Activated CD4-positive, alpha-beta memory T cell treated with anti-CD3 and anti-CD28 coated beads, Interleukin-2, amount 10 ng/mL, durations not matched to agents 7 days and 5 days (primary cell): ENCODE measurements around the gene RND1. TPM values are rescaled to one million over a fixed set of nuclear protein-coding genes. Genes with fewer than 3 reads are reported as not detected.

Experiments used
- CTCF ChIA-PET: fragments of 350-600 bp; sonication (Branson Sonifier 250); formaldehyde crosslinking; loops from one replicate; lab custom pipeline; 2021; ENCODE audit warnings: antibody characterized with exemption, inconsistent platforms; lab: Charles Lee
- POLR2A ChIA-PET: fragments of 350-600 bp; sonication (Branson Sonifier 250); formaldehyde crosslinking; loops from one replicate; lab custom pipeline; 2021; ENCODE audit warnings: antibody characterized with exemption; lab: Charles Lee
- DNase-seq: peaks from one replicate; pipeline ENCODE4 v3.0.0-alpha.2; 2020
- H3K27ac Mint-ChIP-seq: one replicate; pipeline ENCODE4 v1.8.0; 2021; ENCODE audit warnings: mild to moderate bottlenecking, mixed read lengths
- H3K27me3 Mint-ChIP-seq: one replicate; pipeline ENCODE4 v1.8.0; 2021; ENCODE audit warnings: mixed read lengths
- H3K36me3 Mint-ChIP-seq: one replicate; pipeline ENCODE4 v1.8.0; 2021; ENCODE audit warnings: low read depth, mixed read lengths
- H3K4me1 Mint-ChIP-seq: one replicate; pipeline ENCODE4 v1.8.0; 2021; ENCODE audit warnings: mixed read lengths
- H3K4me3 Mint-ChIP-seq: one replicate; pipeline ENCODE4 v1.8.0; 2021; ENCODE audit warnings: mild to moderate bottlenecking, mixed read lengths
- H3K9me3 Mint-ChIP-seq: one replicate; pipeline ENCODE4 v1.8.0; 2021; ENCODE audit warnings: mixed read lengths
- total RNA-seq, 2 experiments: library from RNA; stranded (reverse); gene quantifications; one replicate each; pipeline ENCODE4 v1.2.3, GENCODE V29; 2021

The RND1 gene
- total RNA-seq, 2 experiments from 2014 or later = 2.6 to 3.0 TPM

GRCh38 chr12:48815126-48816110 lies 50.3 kb downstream of the RND1 start:
- H3K27ac Mint-ChIP-seq = peak overlapping the region; percentile 59
- peak overlapping the region; percentile 98 for H3K4me3 Mint-ChIP-seq
- H3K4me1 Mint-ChIP-seq = peaks cover 40% of the 10 kb centered on the region
- H3K9me3 Mint-ChIP-seq = no peaks in the 10 kb centered on the region
- H3K36me3 Mint-ChIP-seq = no peaks in the 10 kb centered on the region
- H3K27me3 Mint-ChIP-seq = peaks cover 21% of the 10 kb centered on the region
- ChIA-PET CTCF (interaction anchor here (0.7 to 4.6 kb wide), 22 partner anchors 10 to 1362 kb away, joined by 3 to 44 read pairs (median 5); partner anchors contain the start of genes DDX23 and RND1), POLR2A (interaction anchor here (0.7 to 4.2 kb wide), 13 partner anchors 10 to 617 kb away, joined by 3 to 26 read pairs (median 3); partner anchors contain the start of genes DDX23, KANSL2, RND1 and TUBA1B)
- DNase-seq = peak; percentile 34

- ChIA-PET POLR2A (interaction anchor here (0.7 to 4.2 kb wide), 10 partner anchors 9 to 273 kb away, joined by 3 to 26 read pairs (median 4); partner anchors contain the start of genes DDX23, KANSL2 and RND1), CTCF (interaction anchor here (0.7 to 4.6 kb wide), 22 partner anchors 10 to 183 kb away, joined by 3 to 44 read pairs (median 5); partner anchors contain the start of genes ARF3, DDX23 and RND1)
- H3K27ac Mint-ChIP-seq = peak overlapping the region; percentile 59
- peaks cover 18% of the 10 kb centered on the region for H3K27me3 Mint-ChIP-seq
- peak overlapping the region; percentile 98 for H3K4me3 Mint-ChIP-seq
- no peaks in the 10 kb centered on the region for H3K9me3 Mint-ChIP-seq
- no peaks in the 10 kb centered on the region for H3K36me3 Mint-ChIP-seq
- peaks cover 40% of the 10 kb centered on the region for H3K4me1 Mint-ChIP-seq
- DNase-seq = peak; percentile 86
Measured at GRCh38 chr12:48814262-48815125, 51.2 kb downstream of the RND1 start.

- H3K36me3 Mint-ChIP-seq = no peaks in the 10 kb centered on the region
- peaks cover 35% of the 10 kb centered on the region for H3K4me1 Mint-ChIP-seq
- H3K4me3 Mint-ChIP-seq = peak overlapping the region; percentile 98
- H3K27ac Mint-ChIP-seq = peak overlapping the region; percentile 47
- no peak for DNase-seq
- no peaks in the 10 kb centered on the region for H3K9me3 Mint-ChIP-seq
- peaks cover 17% of the 10 kb centered on the region for H3K27me3 Mint-ChIP-seq
- ChIA-PET POLR2A (interaction anchor here (0.6 to 4.2 kb wide), 3 partner anchors 12 to 132 kb away, joined by 3 to 24 read pairs (median 15); partner anchors contain the start of gene KANSL2), CTCF (interaction anchor here (0.7 to 4.6 kb wide), 10 partner anchors 9 to 144 kb away, joined by 3 to 44 read pairs (median 6); partner anchors contain the start of genes ARF3 and DDX23)
Measured at GRCh38 chr12:48813465-48814261, 52.0 kb downstream of the RND1 start.

GRCh38 chr12:48812389-48812788 lies 53.3 kb downstream of the RND1 start:
- ChIA-PET POLR2A (interaction anchor here (0.6 to 1.0 kb wide), 2 partner anchors 37 to 170 kb away, joined by 3 read pairs; no protein-coding TSS in a partner anchor), CTCF (interaction anchor here (1.2 to 4.6 kb wide), 3 partner anchors 11 to 59 kb away, joined by 3 to 32 read pairs (median 8); no protein-coding TSS in a partner anchor)
- H3K9me3 Mint-ChIP-seq = no peaks in the 10 kb centered on the region
- no peak for DNase-seq
- H3K27me3 Mint-ChIP-seq = peaks cover 13% of the 10 kb centered on the region
- H3K27ac Mint-ChIP-seq = no peak overlapping the region
- no peak overlapping the region for H3K4me3 Mint-ChIP-seq
- H3K4me1 Mint-ChIP-seq = peaks cover 27% of the 10 kb centered on the region
- no peaks in the 10 kb centered on the region for H3K36me3 Mint-ChIP-seq

GRCh38 chr12:48811437-48812090 lies 54.1 kb downstream of the RND1 start:
- Mint-ChIP-seq H3K36me3 (no peaks in the 10 kb centered on the region), H3K4me1 (peaks cover 19% of the 10 kb centered on the region), H3K4me3 (no peak overlapping the region), H3K9me3 (no peaks in the 10 kb centered on the region), H3K27me3 (peaks cover 4% of the 10 kb centered on the region), H3K27ac (no peak overlapping the region)
- DNase-seq = no peak
- CTCF ChIA-PET = interaction anchor here (0.9 to 4.6 kb wide), 3 partner anchors 16 to 269 kb away, joined by 5 to 32 read pairs (median 8); no protein-coding TSS in a partner anchor
- POLR2A ChIA-PET = no interaction called here

GRCh38 chr12:48810903-48811431 lies 54.7 kb downstream of the RND1 start:
- Mint-ChIP-seq H3K4me3 (no peak overlapping the region), H3K27ac (no peak overlapping the region), H3K4me1 (peaks cover 14% of the 10 kb centered on the region), H3K27me3 (no peaks in the 10 kb centered on the region), H3K36me3 (no peaks in the 10 kb centered on the region), H3K9me3 (no peaks in the 10 kb centered on the region)
- ChIA-PET POLR2A (no interaction called here), CTCF (interaction anchor here (0.9 to 2.6 kb wide), 2 partner anchors 57 to 268 kb away, joined by 5 to 8 read pairs; no protein-coding TSS in a partner anchor)
- no peak for DNase-seq

GRCh38 chr12:48807981-48808380 lies 57.7 kb downstream of the RND1 start:
- Mint-ChIP-seq H3K4me3 (no peak overlapping the region), H3K4me1 (peaks cover 9% of the 10 kb centered on the region), H3K36me3 (no peaks in the 10 kb centered on the region), H3K27me3 (peaks cover 3% of the 10 kb centered on the region), H3K27ac (no peak overlapping the region), H3K9me3 (no peaks in the 10 kb centered on the region)
- no peak for DNase-seq
- POLR2A ChIA-PET = no interaction called here
- CTCF ChIA-PET = no interaction called here

Other genes with a start within 250 kb of the RND1 start
- gene KANSL2, start 183.6 kb downstream of the RND1 start, total RNA-seq = 10 to 100 TPM; 40.3 to 42.2 TPM
- 10 to 100 TPM; 56.9 to 57.4 TPM for gene CCNT1, start 149.2 kb downstream of the RND1 start, total RNA-seq
- gene ADCY6, start 76.8 kb downstream of the RND1 start, total RNA-seq = under 1 TPM in 1 of 2 experiments, not detected in 1; 0.05 TPM
- 10 to 100 TPM; 32.8 to 34.2 TPM for gene CACNB3, start 47.4 kb downstream of the RND1 start, total RNA-seq
- 100 to 1,000 TPM; 117 to 127 TPM for gene DDX23, start 13.7 kb downstream of the RND1 start, total RNA-seq
- 10 to 100 TPM; 73.4 to 78.7 TPM for gene FKBP11, start 59.6 kb upstream of the RND1 start, total RNA-seq
- 100 to 1,000 TPM; 114 to 122 TPM for gene ARF3, start 91.6 kb upstream of the RND1 start, total RNA-seq
- 1 to 10 TPM; 4.1 to 4.2 TPM for gene WNT10B, start 105.9 kb upstream of the RND1 start, total RNA-seq
- gene WNT1, start 112.5 kb upstream of the RND1 start, total RNA-seq = under 1 TPM; 0.33 to 0.73 TPM
- under 1 TPM; 0.23 TPM for gene DDN, start 133.5 kb upstream of the RND1 start, total RNA-seq
- gene PRKAG1, start 152.9 kb upstream of the RND1 start, total RNA-seq = 10 to 100 TPM; 65.9 to 70.2 TPM
- gene KMT2D, start 194.9 kb upstream of the RND1 start, total RNA-seq = 10 to 100 TPM; 82.3 to 87.8 TPM
- 10 to 100 TPM; 14.8 to 15.8 TPM for gene RHEBL1, start 204.1 kb upstream of the RND1 start, total RNA-seq
- gene DHH, start 228.9 kb upstream of the RND1 start, total RNA-seq = under 1 TPM; 0.08 to 0.20 TPM
- gene LMBR1L, start 245.0 kb upstream of the RND1 start, total RNA-seq = 10 to 100 TPM; 82.8 to 85.3 TPM